GM12872 (cell line): ENCODE measurements around the gene PLET1.

Experiments used
- CTCF ChIP-seq: IDR thresholded peaks from 3 replicates; pipeline ENCODE4 v1.5.1; 2011; ENCODE audit warnings: low read depth, mild to moderate bottlenecking, low read length, moderate library complexity; ENCODE audit not compliant: insufficient read depth

Gene PLET1

GRCh38 chr11:112221274-112221835 is 39.3 kb downstream of the PLET1 start:
- TF ChIP-seq CTCF: no peak

- TF ChIP-seq CTCF: peak; percentile 67
These were observed 41.0 kb downstream of the PLET1 start for GRCh38 chr11:112219476-112220232.

GRCh38 chr11:112216561-112217105 is 44.0 kb downstream of the PLET1 start:
- TF ChIP-seq CTCF: no peak

- TF ChIP-seq CTCF: no peak
These were observed 45.0 kb downstream of the PLET1 start for GRCh38 chr11:112215621-112216020.

GRCh38 chr11:112213753-112214152 is 46.9 kb downstream of the PLET1 start:
- no peak for TF ChIP-seq CTCF

GRCh38 chr11:112212710-112213109 is 48.0 kb downstream of the PLET1 start:
- no peak for TF ChIP-seq CTCF

- no peak for TF ChIP-seq CTCF
These were observed 48.4 kb downstream of the PLET1 start for GRCh38 chr11:112212290-112212689.
